RPMI8226 (cell line): Measurements from ENCODE around the gene LGR5.
A peak's percentile ranks its signal among the peaks of the same experiment; 100 is the strongest.
"Not testable (repeated sequence)": the region's sequence is repeated elsewhere in the genome, so short reads cannot be mapped to it uniquely, and the experiment has no call there.

Experiments used
- DNase-seq: peaks from one replicate; pipeline ENCODE4 v3.0.0-alpha.2; 2015

Gene LGR5

GRCh38 chr12:71555789-71556188, 116.2 kb downstream of the LGR5 start:
- DNase-seq, result not testable (repeated sequence)

- no peak for DNase-seq
These were observed 116.8 kb downstream of the LGR5 start for GRCh38 chr12:71556448-71556847.

- DNase-seq, result no peak
These were observed 117.3 kb downstream of the LGR5 start for GRCh38 chr12:71556875-71557274.

- DNase-seq, result no peak
These were observed 118.8 kb downstream of the LGR5 start for GRCh38 chr12:71558445-71558844.

GRCh38 chr12:71562676-71563595, 123.3 kb downstream of the LGR5 start:
- DNase-seq, result no peak

GRCh38 chr12:71565535-71565934, 125.9 kb downstream of the LGR5 start:
- DNase-seq, result no peak

GRCh38 chr12:71566655-71567054, 127.1 kb downstream of the LGR5 start:
- DNase-seq, result no peak

GRCh38 chr12:71567537-71567936, 127.9 kb downstream of the LGR5 start:
- DNase-seq, result no peak

GRCh38 chr12:71569885-71570284, 130.3 kb downstream of the LGR5 start:
- DNase-seq, result not testable (repeated sequence)

- DNase-seq, result no peak
These were observed 136.9 kb downstream of the LGR5 start for GRCh38 chr12:71576496-71576895.

GRCh38 chr12:71578694-71579258, 139.2 kb downstream of the LGR5 start:
- no peak for DNase-seq

- no peak for DNase-seq
These were observed 141.6 kb downstream of the LGR5 start for GRCh38 chr12:71581206-71581605.

- DNase-seq, result no peak
These were observed 143.3 kb downstream of the LGR5 start for GRCh38 chr12:71582925-71583324.

- DNase-seq, result no peak
These were observed 144.8 kb downstream of the LGR5 start for GRCh38 chr12:71584356-71584755.

- no peak for DNase-seq
These were observed 145.6 kb downstream of the LGR5 start for GRCh38 chr12:71585218-71585617.

- no peak for DNase-seq
These were observed 147.4 kb downstream of the LGR5 start for GRCh38 chr12:71587012-71587411.

GRCh38 chr12:71589478-71589881, 149.9 kb downstream of the LGR5 start:
- peak; percentile 64 for DNase-seq

- DNase-seq, result no peak
These were observed 152.0 kb downstream of the LGR5 start for GRCh38 chr12:71591601-71592000.

GRCh38 chr12:71592841-71593240, 153.2 kb downstream of the LGR5 start:
- DNase-seq, result no peak

- DNase-seq, result no peak
These were observed 154.8 kb downstream of the LGR5 start for GRCh38 chr12:71594214-71594948.

- no peak for DNase-seq
These were observed 159.6 kb downstream of the LGR5 start for GRCh38 chr12:71599210-71599609.

GRCh38 chr12:71601546-71601945, 161.9 kb downstream of the LGR5 start:
- no peak for DNase-seq

- no peak for DNase-seq
These were observed 163.4 kb downstream of the LGR5 start for GRCh38 chr12:71602761-71603577.
